ENCODE measurements around the gene MCUB. TPM values are rescaled to one million over a fixed set of nuclear protein-coding genes. Genes with fewer than 3 reads are reported as not detected.
A peak's percentile ranks its signal among the peaks of the same experiment; 100 is the strongest.

The MCUB gene
- total RNA-seq, 2 experiments from 2014 or later, result 58.2 to 80.1 TPM

GRCh38 chr4:109702950-109703663 is 143.1 kb downstream of the MCUB start, which contains the start of gene CASP6:
CASP6 (minus strand) TSS chr4:109703445; CDS start chr4:109703395, 50 bp downstream.
- ChIA-PET POLR2A (interaction anchor here (0.6 to 1.7 kb wide), 2 partner anchors 26 to 143 kb away, joined by 5 to 7 read pairs; partner anchors contain the start of genes MCUB and PLA2G12A), CTCF (interaction anchor here (0.6 to 1.4 kb wide), 5 partner anchors 10 to 424 kb away, joined by 3 read pairs; no protein-coding TSS in a partner anchor)
- peak; percentile 86 for DNase-seq
- Mint-ChIP-seq H3K4me1 (peaks cover 35% of the 10 kb centered on the region), H3K27me3 (no peaks in the 10 kb centered on the region), H3K27ac (peak within 1 kb of the TSS; percentile 78), H3K9me3 (ENCODE audit: low read depth) (no peaks in the 10 kb centered on the region), H3K36me3 (ENCODE audit: low read depth) (peaks cover 2% of the 10 kb centered on the region), H3K4me3 (peak within 1 kb of the TSS; percentile 89)
- peak; percentile 83 for ATAC-seq
- intact Hi-C loops (cut with DNase I, micrococcal nuclease), result loop anchor here (1.0 to 10.0 kb wide), 11 partner anchors 26 to 274 kb away; partner anchors contain the start of genes MCUB (in 2 of the 2), SEC24B (in 2 of the 2) and GAR1 (in 1 of the 2)

- intact Hi-C loops (cut with DNase I, micrococcal nuclease), result loop anchor here (1.0 to 10.0 kb wide), 11 partner anchors 25 to 273 kb away; partner anchors contain the start of genes MCUB (in 2 of the 2), SEC24B (in 2 of the 2) and GAR1 (in 1 of the 2)
- ChIA-PET CTCF (interaction anchor here (0.6 to 1.4 kb wide), 8 partner anchors 9 to 300 kb away, joined by 3 read pairs; no protein-coding TSS in a partner anchor), POLR2A (interaction anchor here (0.6 kb wide), 1 partner anchor 144 kb away, joined by 5 read pairs; the partner anchor contains the start of gene MCUB)
- no peaks in the 10 kb centered on the region for H3K27me3 Mint-ChIP-seq
- peaks cover 30% of the 10 kb centered on the region for H3K4me1 Mint-ChIP-seq
- no peaks in the 10 kb centered on the region for H3K36me3 Mint-ChIP-seq (ENCODE audit: low read depth)
- DNase-seq (no peak), ATAC-seq (no peak)
- H3K27ac Mint-ChIP-seq, result peak overlapping the region; percentile 62
- H3K4me3 Mint-ChIP-seq, result peak overlapping the region; percentile 89
- no peaks in the 10 kb centered on the region for H3K9me3 Mint-ChIP-seq (ENCODE audit: low read depth)
Measured at GRCh38 chr4:109703664-109704361, 143.8 kb downstream of the MCUB start.

GRCh38 chr4:109708435-109708834 is 148.4 kb downstream of the MCUB start:
- Mint-ChIP-seq H3K9me3 (ENCODE audit: low read depth) (no peaks in the 10 kb centered on the region), H3K36me3 (ENCODE audit: low read depth) (peaks cover 3% of the 10 kb centered on the region), H3K27ac (no peak overlapping the region), H3K4me1 (peaks cover 9% of the 10 kb centered on the region), H3K4me3 (no peak overlapping the region), H3K27me3 (no peaks in the 10 kb centered on the region)
- DNase-seq (no peak), ATAC-seq (no peak)
- ChIA-PET POLR2A (no interaction called here), CTCF (interaction anchor here (0.6 kb wide), 2 partner anchors 529 to 1136 kb away, joined by 3 read pairs; no protein-coding TSS in a partner anchor)
- intact Hi-C loops (cut with DNase I, micrococcal nuclease), result loop anchor here in 1 of 2 experiments (10.0 kb wide), 2 partner anchors 144 to 236 kb away; partner anchors contain the start of gene MCUB

GRCh38 chr4:109708990-109709389 is 148.9 kb downstream of the MCUB start:
- Mint-ChIP-seq H3K27me3 (no peaks in the 10 kb centered on the region), H3K4me3 (no peak overlapping the region), H3K36me3 (ENCODE audit: low read depth) (peaks cover 3% of the 10 kb centered on the region), H3K4me1 (peaks cover 4% of the 10 kb centered on the region), H3K27ac (no peak overlapping the region), H3K9me3 (ENCODE audit: low read depth) (no peaks in the 10 kb centered on the region)
- CTCF ChIA-PET, result interaction anchor here (0.6 kb wide), 2 partner anchors 530 to 1137 kb away, joined by 3 read pairs; no protein-coding TSS in a partner anchor
- intact Hi-C loops (cut with DNase I, micrococcal nuclease), result loop anchor here in 1 of 2 experiments (10.0 kb wide), 2 partner anchors 144 to 236 kb away; partner anchors contain the start of gene MCUB
- no peak for DNase-seq
- no peak for ATAC-seq
- POLR2A ChIA-PET, result no interaction called here

GRCh38 chr4:109713500-109713899 is 153.5 kb downstream of the MCUB start:
- Mint-ChIP-seq H3K4me3 (no peak overlapping the region), H3K4me1 (no peaks in the 10 kb centered on the region), H3K27me3 (no peaks in the 10 kb centered on the region), H3K36me3 (ENCODE audit: low read depth) (peaks cover 20% of the 10 kb centered on the region), H3K27ac (no peak overlapping the region), H3K9me3 (ENCODE audit: low read depth) (no peaks in the 10 kb centered on the region)
- ATAC-seq (no peak), DNase-seq (no peak)
- ChIA-PET CTCF (interaction anchor here (2.6 kb wide), 1 partner anchor 12 kb away, joined by 6 read pairs; no protein-coding TSS in a partner anchor), POLR2A (no interaction called here)
- intact Hi-C loops (cut with DNase I, micrococcal nuclease), result no loop called here

- Mint-ChIP-seq H3K9me3 (ENCODE audit: low read depth) (no peaks in the 10 kb centered on the region), H3K27ac (no peak overlapping the region), H3K36me3 (ENCODE audit: low read depth) (peaks cover 24% of the 10 kb centered on the region), H3K4me3 (no peak overlapping the region), H3K27me3 (no peaks in the 10 kb centered on the region), H3K4me1 (no peaks in the 10 kb centered on the region)
- ChIA-PET CTCF (no interaction called here), POLR2A (no interaction called here)
- DNase-seq (no peak), ATAC-seq (no peak)
- intact Hi-C loops (cut with DNase I, micrococcal nuclease), result no loop called here
Measured at GRCh38 chr4:109718759-109719158, 158.7 kb downstream of the MCUB start.

GRCh38 chr4:109719604-109720003 is 159.6 kb downstream of the MCUB start:
- no peaks in the 10 kb centered on the region for H3K27me3 Mint-ChIP-seq
- CTCF ChIA-PET, result no interaction called here

GRCh38 chr4:109721033-109721432 is 161.0 kb downstream of the MCUB start:
- DNase-seq (no peak), ATAC-seq (no peak)
- ChIA-PET CTCF (interaction anchor here (0.8 kb wide), 1 partner anchor 335 kb away, joined by 3 read pairs; no protein-coding TSS in a partner anchor), POLR2A (interaction anchor here (0.7 kb wide), 1 partner anchor 71 kb away, joined by 3 read pairs; no protein-coding TSS in a partner anchor)
- Mint-ChIP-seq H3K36me3 (ENCODE audit: low read depth) (peaks cover 26% of the 10 kb centered on the region), H3K4me1 (peaks cover 2% of the 10 kb centered on the region), H3K4me3 (no peak overlapping the region), H3K27me3 (no peaks in the 10 kb centered on the region), H3K27ac (no peak overlapping the region), H3K9me3 (ENCODE audit: low read depth) (no peaks in the 10 kb centered on the region)
- intact Hi-C loops (cut with DNase I, micrococcal nuclease), result loop anchor here in 1 of 2 experiments (10.0 kb wide), 1 partner anchor 1066 kb away; the partner anchor contains the start of gene OSTC

More at GRCh38 chr4:109719604-109720003, 159.6 kb downstream of the MCUB start:
- intact Hi-C loops (cut with DNase I, micrococcal nuclease), result loop anchor here in 1 of 2 experiments (10.0 kb wide), 1 partner anchor 1065 kb away; the partner anchor contains the start of gene OSTC
- Mint-ChIP-seq H3K4me3 (no peak overlapping the region), H3K36me3 (ENCODE audit: low read depth) (peaks cover 25% of the 10 kb centered on the region), H3K9me3 (ENCODE audit: low read depth) (no peaks in the 10 kb centered on the region), H3K4me1 (peaks cover 2% of the 10 kb centered on the region), H3K27ac (no peak overlapping the region)
- POLR2A ChIA-PET, result no interaction called here
- no peak for DNase-seq
- no peak for ATAC-seq

GRCh38 chr4:109722357-109722756 is 162.3 kb downstream of the MCUB start:
- ChIA-PET POLR2A (no interaction called here), CTCF (no interaction called here)
- Mint-ChIP-seq H3K4me3 (no peak overlapping the region), H3K27ac (no peak overlapping the region), H3K27me3 (no peaks in the 10 kb centered on the region), H3K36me3 (ENCODE audit: low read depth) (peaks cover 24% of the 10 kb centered on the region), H3K9me3 (ENCODE audit: low read depth) (no peaks in the 10 kb centered on the region), H3K4me1 (peaks cover 5% of the 10 kb centered on the region)
- DNase-seq (no peak), ATAC-seq (no peak)
- intact Hi-C loops (cut with DNase I, micrococcal nuclease), result loop anchor here in 1 of 2 experiments (10.0 kb wide), 1 partner anchor 1068 kb away; the partner anchor contains the start of gene OSTC

- no peak for ATAC-seq
- CTCF ChIA-PET, result no interaction called here
- H3K27me3 Mint-ChIP-seq, result no peaks in the 10 kb centered on the region
Measured at GRCh38 chr4:109723110-109723509, 163.1 kb downstream of the MCUB start.

More at GRCh38 chr4:109723110-109723509, 163.1 kb downstream of the MCUB start:
- H3K36me3 Mint-ChIP-seq (ENCODE audit: low read depth), result peaks cover 22% of the 10 kb centered on the region
- no peak overlapping the region for H3K27ac Mint-ChIP-seq
- POLR2A ChIA-PET, result no interaction called here
- no peaks in the 10 kb centered on the region for H3K9me3 Mint-ChIP-seq (ENCODE audit: low read depth)
- intact Hi-C loops (cut with DNase I, micrococcal nuclease), result loop anchor here in 1 of 2 experiments (10.0 kb wide), 1 partner anchor 1068 kb away; the partner anchor contains the start of gene OSTC
- no peak for DNase-seq
- H3K4me3 Mint-ChIP-seq, result no peak overlapping the region
- peaks cover 9% of the 10 kb centered on the region for H3K4me1 Mint-ChIP-seq
